ENCODE measurements around the gene LY6G6F.

GRCh38 chr6:31701666-31702404 lies 4.8 kb upstream of the LY6G6F start:
- TF ChIP-seq, protein P1, sequence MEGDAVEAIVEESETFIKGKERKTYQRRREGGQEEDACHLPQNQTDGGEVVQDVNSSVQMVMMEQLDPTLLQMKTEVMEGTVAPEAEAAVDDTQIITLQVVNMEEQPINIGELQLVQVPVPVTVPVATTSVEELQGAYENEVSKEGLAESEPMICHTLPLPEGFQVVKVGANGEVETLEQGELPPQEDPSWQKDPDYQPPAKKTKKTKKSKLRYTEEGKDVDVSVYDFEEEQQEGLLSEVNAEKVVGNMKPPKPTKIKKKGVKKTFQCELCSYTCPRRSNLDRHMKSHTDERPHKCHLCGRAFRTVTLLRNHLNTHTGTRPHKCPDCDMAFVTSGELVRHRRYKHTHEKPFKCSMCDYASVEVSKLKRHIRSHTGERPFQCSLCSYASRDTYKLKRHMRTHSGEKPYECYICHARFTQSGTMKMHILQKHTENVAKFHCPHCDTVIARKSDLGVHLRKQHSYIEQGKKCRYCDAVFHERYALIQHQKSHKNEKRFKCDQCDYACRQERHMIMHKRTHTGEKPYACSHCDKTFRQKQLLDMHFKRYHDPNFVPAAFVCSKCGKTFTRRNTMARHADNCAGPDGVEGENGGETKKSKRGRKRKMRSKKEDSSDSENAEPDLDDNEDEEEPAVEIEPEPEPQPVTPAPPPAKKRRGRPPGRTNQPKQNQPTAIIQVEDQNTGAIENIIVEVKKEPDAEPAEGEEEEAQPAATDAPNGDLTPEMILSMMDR (IDR thresholded peaks at IDR 0.05): no peak
- TF ChIP-seq EHMT2 (IDR thresholded peaks at IDR 0.05; ENCODE audit: low read depth): no peak
- TF ChIP-seq CEBPB (IDR thresholded peaks at IDR 0.05): no peak
- TF ChIP-seq RAD21 (conservative IDR thresholded peaks at IDR 0.05 in 1 of 2, IDR thresholded peaks at IDR 0.05 in 1 of 2): no peak
- no peak for TF ChIP-seq KDM5A (IDR thresholded peaks at IDR 0.05)
- TF ChIP-seq RFX5 (IDR thresholded peaks at IDR 0.05): no peak
- TF ChIP-seq POLR2A (IDR thresholded peaks at IDR 0.05; ENCODE audit: low read length): no peak
- no peak for TF ChIP-seq EP300 (IDR thresholded peaks at IDR 0.05)
- no peak for TF ChIP-seq PBX3 (IDR thresholded peaks at IDR 0.05)
- no peak for TF ChIP-seq KDM1A (IDR thresholded peaks at IDR 0.05; ENCODE audit: low read depth)
- no peak for TF ChIP-seq HEYL (CRISPR knock-in tag; IDR thresholded peaks at IDR 0.05)
- no peak for TF ChIP-seq SMC3 (IDR thresholded peaks at IDR 0.05)
- TF ChIP-seq CBX8 (IDR thresholded peaks at IDR 0.05): no peak
